K562 (cell line): ENCODE data around the gene SLC16A4. TPM values are rescaled to one million over a fixed set of nuclear protein-coding genes. Genes with fewer than 3 reads are reported as not detected.

Source experiments
- ATAC-seq: fragments of 200-7000 bp; cut with Tn5 transposase; 3 replicates; pipeline ENCODE4 v1.9.1; 2020; ENCODE audit warnings: moderate library complexity
- BruUV-seq: library from RNA; stranded (reverse); fragments of 400-500 nt; replicated peaks from 2 replicates; lab custom pipeline; 2021; lab: Mats Ljungman, UMichigan
- CTCF ChIA-PET: fragments of 300-600 bp; formaldehyde crosslinking; extraction: SDS; loops from one replicate; lab custom pipeline; 2021; ENCODE audit warnings: low intra/inter-chr PET ratio; lab: Yijun Ruan, JAX
- POLR2A ChIA-PET: fragments of 300-600, 350-650 bp; sonication (Branson Sonifier 250); formaldehyde crosslinking; extraction: SDS; loops from one replicate; lab custom pipeline; 2021; ENCODE audit warnings: antibody characterized with exemption, inconsistent platforms; lab: Yijun Ruan, JAX
- DNase-seq, 4 experiments: peaks; one replicate each; pipeline versions ENCODE4 v3.0.0 to v3.0.0-alpha.2; 2011 to 2018; ENCODE audit warnings: low spot score in 3 of 4, mixed read lengths in 3 of 4; ENCODE audit errors: extremely low read depth in 1 of 4
- FAIRE-seq: peaks from 2 replicates; lab custom pipeline; 2011; peaks lifted over from hg19 to GRCh38; lab: Jason Lieb, UNC
- H2AFZ ChIP-seq: 2 replicates; pipeline ENCODE4 v1.6.0; 2011; ENCODE audit warnings: low read depth, low read length, control low read depth, inconsistent platforms
- H3K27ac ChIP-seq: fragments of 200-600 bp; 3 replicates; pipeline ENCODE4 v1.8.0; 2011; ENCODE audit warnings: low read depth, mild to moderate bottlenecking, control low read depth, inconsistent platforms, low read length, moderate library complexity, mixed read lengths; ENCODE audit errors: extremely low read depth
- H3K27me3 ChIP-seq, 2 experiments: fragments of 300-600 bp in 1 of 2; 2 replicates in 1 of 2; 3 replicates in 1 of 2; pipeline versions ENCODE4 v1.6.0 to v1.8.0; 2011; ENCODE audit warnings: inconsistent platforms in 2 of 2, low read length in 2 of 2, mild to moderate bottlenecking in 1 of 2, mixed read lengths in 1 of 2, moderate library complexity in 1 of 2; ENCODE audit not compliant: control insufficient read depth in 2 of 2, insufficient read depth in 2 of 2
- H3K36me3 ChIP-seq: fragments of 300-600 bp; 3 replicates; pipeline ENCODE4 v1.8.0; 2011; ENCODE audit warnings: mild to moderate bottlenecking, low read length, inconsistent platforms; ENCODE audit not compliant: control insufficient read depth, insufficient read depth
- H3K4me1 ChIP-seq, 2 experiments: fragments of 200-600 bp in 1 of 2; replicated peaks in 1 of 2; 2 replicates in 1 of 2; 3 replicates in 1 of 2; pipeline versions ENCODE4 v1.5.1 to v1.8.0; 2011; ENCODE audit warnings: inconsistent platforms in 2 of 2, low read length in 2 of 2, mild to moderate bottlenecking in 1 of 2, mixed read lengths in 1 of 2, moderate library complexity in 1 of 2; ENCODE audit not compliant: control insufficient read depth in 2 of 2, insufficient read depth in 2 of 2
- H3K4me2 ChIP-seq: 2 replicates; pipeline ENCODE4 v1.6.1; 2011; ENCODE audit warnings: low read length, control low read depth, inconsistent platforms, mixed read lengths; ENCODE audit not compliant: insufficient read depth
- H3K4me3 ChIP-seq: fragments of 200-600 bp; sonication (generic), shearing (Covaris generic); 2 replicates; pipeline ENCODE4 v1.5.1; 2016; ENCODE audit warnings: control low read depth, inconsistent platforms
- H3K79me2 ChIP-seq: fragments of 200-600 bp; 3 replicates; pipeline ENCODE4 v1.8.0; 2011; ENCODE audit warnings: low read length, inconsistent platforms; ENCODE audit not compliant: control insufficient read depth, insufficient read depth
- H3K9ac ChIP-seq, 2 experiments: 2 replicates each; pipeline versions ENCODE4 v1.6.0 to v1.6.1; 2011; ENCODE audit warnings: low read depth in 2 of 2, low read length in 2 of 2, control low read depth in 1 of 2, inconsistent platforms in 1 of 2, mild to moderate bottlenecking in 1 of 2, mixed read lengths in 1 of 2; ENCODE audit not compliant: insufficient read depth in 1 of 2
- H3K9me1 ChIP-seq: one replicate; pipeline ENCODE4 v1.6.0; 2011; ENCODE audit warnings: inconsistent platforms, mild to moderate bottlenecking, low read length, moderate library complexity; ENCODE audit not compliant: control insufficient read depth, insufficient read depth
- H3K9me3 ChIP-seq: replicated peaks from 2 replicates; pipeline ENCODE4 v1.5.1; 2011; ENCODE audit warnings: low read depth, low read length, inconsistent platforms; ENCODE audit not compliant: control insufficient read depth, insufficient read depth
- H4K20me1 ChIP-seq: replicated peaks from 2 replicates; pipeline ENCODE4 v1.6.1; 2011; ENCODE audit warnings: low read length, inconsistent platforms, mixed read lengths; ENCODE audit not compliant: control insufficient read depth, insufficient read depth
- C11orf30 ChIP-seq: fragments of 450-650 bp; IDR thresholded peaks from 2 replicates; pipeline ENCODE4 v1.6.1; 2016; ENCODE audit warnings: low read depth, mild to moderate bottlenecking
- MAFF ChIP-seq: IDR thresholded peaks from 2 replicates; pipeline ENCODE4 v1.6.1; 2012; ENCODE audit warnings: low read length, improper control_type of control experiment
- MAFG ChIP-seq: fragments of 450-650 bp; conservative IDR thresholded peaks from 2 replicates; pipeline ENCODE4 v1.6.1; 2016; ENCODE audit warnings: missing genetic modification characterization, missing compliant biosample characterization
- MAFK ChIP-seq: IDR thresholded peaks from 2 replicates; pipeline ENCODE4 v1.6.1; 2011; ENCODE audit warnings: low read length, improper control_type of control experiment
- SIX5 ChIP-seq, 2 experiments: IDR thresholded peaks; 2 replicates each; pipeline ENCODE4 v1.6.1; 2011; ENCODE audit warnings: low read length in 2 of 2, borderline replicate concordance in 1 of 2, low read depth in 1 of 2, mild to moderate bottlenecking in 1 of 2, moderate library complexity in 1 of 2; ENCODE audit not compliant: insufficient read depth in 1 of 2
- ZNF316 ChIP-seq: fragments of 450-650 bp; IDR thresholded peaks from 2 replicates; pipeline ENCODE4 v1.6.1; 2016
- WGBS: fragments of 100-300 bp; shearing (Covaris generic); methylation state at CpG from one replicate; pipeline ENCODE4 v1.1.6; 2016; ENCODE audit warnings: low coverage, mixed read lengths; ENCODE audit not compliant: insufficient coverage; ENCODE audit errors: missing lambda C conversion rate; 5-methylcytosine and 5-hydroxymethylcytosine counted together
- in situ Hi-C: fragments of 300-500 bp; cut with MboI; formaldehyde crosslinking; loops from 4 replicates; pipeline ENCODE4 v1.15.0; 2018; ENCODE audit warnings: inconsistent platforms, mixed read lengths
- intact Hi-C: fragments of 100-400 bp; cut with micrococcal nuclease; formaldehyde crosslinking; loops from 2 replicates; pipeline ENCODE4 v1.14.2; 2022
- polyA plus RNA-seq, 8 experiments: library from polyadenylated mRNA; depleted of rRNA in 4 of 8; stranded (reverse) in 5 of 8; unstranded in 3 of 8; fragments of >200 nt; fragmentation: Nextera tagmentation in 2 of 8; fragmentation: Illumina TruSeq in 1 of 8; extraction: Ambion mirVana in 2 of 8; extraction: Trizol in 1 of 8; gene quantifications; 2 replicates each; pipeline versions ENCODE4 v1.2.1 to v1.2.3, GENCODE V29; 2011 to 2014; ENCODE audit warnings: inconsistent platforms in 1 of 8, missing spikeins in 1 of 8
- total RNA-seq, 7 experiments: library from RNA; depleted of rRNA in 6 of 7; stranded (reverse); fragments of >200 nt in 6 of 7; fragmentation: Illumina TruSeq in 2 of 7; extraction: Trizol in 2 of 7; gene quantifications; 2 replicates each; pipeline versions ENCODE4 v1.2.1 to v1.2.3, GENCODE V29; 2011 to 2021; ENCODE audit warnings: low replicate concordance in 1 of 7
- TF ChIP-seq, protein P1 (sequence below): sonication (generic); formaldehyde crosslinking; IDR thresholded peaks from 2 replicates; pipeline ENCODE4 v1.8.0; 2022; ENCODE audit warnings: mild to moderate bottlenecking, missing genetic modification reagents

The SLC16A4 gene
- total and polyA plus RNA-seq, 9 of the 15 experiments (the other 6 are each of a cell fraction or from before 2014, with no cell fraction given), result 0.04 to 0.31 (median 0.18) TPM; not detected in 1

DNA sequence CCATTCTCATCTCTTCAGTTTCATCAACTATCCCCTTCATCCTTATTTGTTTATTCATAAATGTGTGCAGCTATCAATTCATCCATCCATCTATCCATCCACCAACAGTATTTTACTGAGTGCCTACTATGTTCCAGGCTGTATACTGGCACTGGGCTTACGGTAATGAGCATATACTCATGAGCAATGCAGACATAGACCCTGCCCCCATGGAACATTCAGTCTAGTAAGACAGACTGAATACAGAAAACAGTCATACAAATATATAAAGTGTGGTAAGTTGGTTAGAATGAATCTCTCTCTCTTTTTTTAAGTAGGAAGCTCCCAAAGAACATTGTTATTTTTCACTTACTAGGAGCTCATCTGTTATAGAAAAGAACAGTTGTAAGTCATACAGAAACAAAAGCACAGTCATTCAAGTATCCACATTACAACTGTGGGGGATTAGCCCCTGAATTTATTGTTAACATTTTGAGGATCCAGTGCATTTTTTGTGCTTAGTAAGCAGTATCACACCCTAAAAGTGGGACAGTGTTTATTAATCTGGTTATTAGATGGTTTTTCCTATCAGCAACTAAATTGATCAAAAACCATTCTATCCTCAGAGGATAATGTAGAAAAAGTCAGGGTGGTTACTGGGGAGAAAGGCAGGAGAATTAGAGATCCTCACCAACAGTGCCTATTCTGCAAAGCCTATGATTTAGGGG lies 3.6 kb downstream of the SLC16A4 start:
- no peaks in the 10 kb centered on the region for H3K9me3 ChIP-seq
- POLR2A ChIA-PET, result interaction anchor here (0.6 to 1.3 kb wide), 4 partner anchors 19 to 108 kb away, joined by 3 to 8 read pairs (median 4); no protein-coding TSS in a partner anchor
- DNase-seq (no peak), FAIRE-seq (no peak), ATAC-seq (no peak)
- no peak overlapping the region for H3K4me2 ChIP-seq
- H3K27ac ChIP-seq, result no peak overlapping the region
- H3K4me1 ChIP-seq, result no peaks in the 10 kb centered on the region
- peaks cover 22% of the 10 kb centered on the region for H3K36me3 ChIP-seq
- no peaks in the 10 kb centered on the region for H3K9me1 ChIP-seq
- no peaks in the 10 kb centered on the region for H3K27me3 ChIP-seq
- TF ChIP-seq MAFG (tag) (peak; percentile 58), MAFF (peak; percentile 52; the same call in 1 of the 2 replicates), SIX5 (IDR thresholded peaks at IDR 0.05; ENCODE audit: borderline replicate concordance in 1 of 2, insufficient read depth in 1 of 2, low read depth in 1 of 2, low read length in 2 of 2) (no peak), C11orf30 (peak; percentile 48; the same call in 1 of the 2 replicates), MAFK (peak; percentile 68), ZNF316 (peak; percentile 84)
- TF ChIP-seq, protein P1, sequence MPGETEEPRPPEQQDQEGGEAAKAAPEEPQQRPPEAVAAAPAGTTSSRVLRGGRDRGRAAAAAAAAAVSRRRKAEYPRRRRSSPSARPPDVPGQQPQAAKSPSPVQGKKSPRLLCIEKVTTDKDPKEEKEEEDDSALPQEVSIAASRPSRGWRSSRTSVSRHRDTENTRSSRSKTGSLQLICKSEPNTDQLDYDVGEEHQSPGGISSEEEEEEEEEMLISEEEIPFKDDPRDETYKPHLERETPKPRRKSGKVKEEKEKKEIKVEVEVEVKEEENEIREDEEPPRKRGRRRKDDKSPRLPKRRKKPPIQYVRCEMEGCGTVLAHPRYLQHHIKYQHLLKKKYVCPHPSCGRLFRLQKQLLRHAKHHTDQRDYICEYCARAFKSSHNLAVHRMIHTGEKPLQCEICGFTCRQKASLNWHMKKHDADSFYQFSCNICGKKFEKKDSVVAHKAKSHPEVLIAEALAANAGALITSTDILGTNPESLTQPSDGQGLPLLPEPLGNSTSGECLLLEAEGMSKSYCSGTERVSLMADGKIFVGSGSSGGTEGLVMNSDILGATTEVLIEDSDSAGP (CRISPR knock-in tag), result no peak
- H2AFZ ChIP-seq, result no peak overlapping the region
- no TSS peak for BruUV-seq
- 90% methylated on average over 1 of the region's 1 CpG for WGBS
- no peak overlapping the region for H3K9ac ChIP-seq
- no peak overlapping the region for H3K4me3 ChIP-seq
- CTCF ChIA-PET, result no interaction called here
- intact Hi-C loops (no loop called here), in situ Hi-C loops (no loop called here)
- H4K20me1 ChIP-seq, result no peaks in the 10 kb centered on the region
- no peaks in the 10 kb centered on the region for H3K79me2 ChIP-seq
